Caco-2 (cell line): ENCODE measurements around the gene MGAT3. TPM values are rescaled to one million over a fixed set of nuclear protein-coding genes. Genes with fewer than 3 reads are reported as not detected.

Experiments used
- BruUV-seq: library from RNA; stranded (reverse); fragments of 400-500 nt; replicated peaks from 2 replicates; lab custom pipeline; 2021; lab: Mats Ljungman, UMichigan
- CTCF ChIA-PET: fragments of 300-600 bp; sonication (Branson Sonifier 250); formaldehyde crosslinking; loops from one replicate; lab custom pipeline; 2022; ENCODE audit warnings: antibody characterized with exemption; lab: Charles Lee
- POLR2A ChIA-PET: fragments of 300-600 bp; sonication (Branson Sonifier 250); formaldehyde crosslinking; loops from one replicate; lab custom pipeline; 2022; ENCODE audit warnings: antibody characterized with exemption; lab: Charles Lee
- DNase-seq, 2 experiments: peaks; one replicate each; pipeline versions ENCODE4 v3.0.0 to v3.0.0-alpha.2; 2020 to 2022
- H3K27me3 ChIP-seq: replicated peaks from 2 replicates; pipeline ENCODE4 v1.6.0; 2011; ENCODE audit warnings: low read length; ENCODE audit not compliant: control insufficient read depth, insufficient read depth
- H3K36me3 ChIP-seq: 2 replicates; pipeline ENCODE4 v1.5.1; 2011; ENCODE audit warnings: low read length; ENCODE audit not compliant: control insufficient read depth, insufficient read depth
- H3K4me1 ChIP-seq: fragments of 250-450 bp; sonication (Bioruptor Pico); 2 replicates; pipeline ENCODE4 v1.5.1; 2020; ENCODE audit warnings: mild to moderate bottlenecking
- H3K4me3 ChIP-seq: 2 replicates; pipeline ENCODE4 v1.5.1; 2011; ENCODE audit warnings: low read depth, mild to moderate bottlenecking, control low read depth, low read length
- H3K9me3 ChIP-seq: fragments of 250-450 bp; sonication (Bioruptor Pico); 2 replicates; pipeline ENCODE4 v1.5.1; 2020; ENCODE audit warnings: mild to moderate bottlenecking, moderate library complexity
- H3K27ac Mint-ChIP-seq: one replicate; pipeline ENCODE4 v1.8.0; 2022; ENCODE audit warnings: mixed read lengths; ENCODE audit not compliant: unreplicated experiment
- H3K27me3 Mint-ChIP-seq: one replicate; pipeline ENCODE4 v1.8.0; 2022; ENCODE audit warnings: mixed read lengths; ENCODE audit not compliant: insufficient read depth, unreplicated experiment
- H3K36me3 Mint-ChIP-seq: one replicate; pipeline ENCODE4 v1.8.0; 2022; ENCODE audit warnings: mild to moderate bottlenecking, mixed read lengths; ENCODE audit not compliant: insufficient read depth, unreplicated experiment
- H3K4me1 Mint-ChIP-seq: one replicate; pipeline ENCODE4 v1.8.0; 2022; ENCODE audit warnings: low read depth, mixed read lengths; ENCODE audit not compliant: unreplicated experiment
- H3K4me3 Mint-ChIP-seq: one replicate; pipeline ENCODE4 v1.8.0; 2022; ENCODE audit warnings: mild to moderate bottlenecking, moderate library complexity, mixed read lengths; ENCODE audit not compliant: unreplicated experiment
- H3K9me3 Mint-ChIP-seq: one replicate; pipeline ENCODE4 v1.8.0; 2022; ENCODE audit warnings: mixed read lengths; ENCODE audit not compliant: unreplicated experiment
- CTCF ChIP-seq, 2 experiments: fragments of 200-600 bp in 1 of 2; IDR thresholded peaks; 1 replicate in 1 of 2; 2 replicates in 1 of 2; pipeline versions ENCODE4 v1.5.1 to v1.8.0; 2011 to 2022; ENCODE audit warnings: antibody characterized with exemption in 1 of 2, control low read depth in 1 of 2, inconsistent platforms in 1 of 2, low read depth in 1 of 2, low read length in 1 of 2, mild to moderate bottlenecking in 1 of 2, moderate library complexity in 1 of 2; ENCODE audit not compliant: insufficient read depth in 1 of 2, severe bottlenecking in 1 of 2, unreplicated experiment in 1 of 2
- intact Hi-C: fragments of 100-400 bp; cut with micrococcal nuclease; formaldehyde crosslinking; loops from one replicate; pipeline ENCODE4 v1.10.0; 2022; ENCODE audit not compliant: unreplicated experiment
- total RNA-seq: library from RNA; stranded (reverse); gene quantifications from 2 replicates; pipeline ENCODE4 v1.2.3, GENCODE V29; 2022

The MGAT3 gene
- total RNA-seq, 1 experiment from 2014 or later = 16.6 TPM

- no peak overlapping the region for H3K4me3 ChIP-seq
- Mint-ChIP-seq H3K27me3 (no peaks in the 10 kb centered on the region), H3K4me1 (peaks cover 11% of the 10 kb centered on the region), H3K9me3 (no peaks in the 10 kb centered on the region), H3K27ac (peak overlapping the region; percentile 26), H3K4me3 (no peak overlapping the region), H3K36me3 (peaks cover 17% of the 10 kb centered on the region)
- no peaks in the 10 kb centered on the region for H3K27me3 ChIP-seq
- no peaks in the 10 kb centered on the region for H3K36me3 ChIP-seq
- DNase-seq = no peak
- H3K4me1 ChIP-seq = peaks cover 16% of the 10 kb centered on the region
- H3K9me3 ChIP-seq = no peaks in the 10 kb centered on the region
- intact Hi-C loops = loop anchor here (1.0 to 5.0 kb wide), 4 partner anchors 13 to 43 kb away; partner anchors contain the start of genes MIEF1 and RPS19BP1
- TF ChIP-seq CTCF (IDR thresholded peaks at IDR 0.05; ENCODE audit: insufficient read depth in 1 of 2, low read depth in 1 of 2, low read length in 1 of 2, severe bottlenecking in 1 of 2, unreplicated experiment in 1 of 2) = no peak
- BruUV-seq = TSS peak; percentile 16
- ChIA-PET POLR2A (interaction anchor here (0.8 to 1.4 kb wide), 3 partner anchors 15 to 40 kb away, joined by 3 to 7 read pairs (median 4); partner anchors contain the start of gene ATF4), CTCF (interaction anchor here (0.6 to 2.2 kb wide), 5 partner anchors 13 to 443 kb away, joined by 3 to 8 read pairs (median 5); partner anchors contain the start of gene MIEF1)
Observed at GRCh38 chr22:39489094-39490068, 32.6 kb downstream of the MGAT3 start.

GRCh38 chr22:39490135-39490798, 33.5 kb downstream of the MGAT3 start:
- Mint-ChIP-seq H3K4me3 (no peak overlapping the region), H3K27ac (no peak overlapping the region), H3K27me3 (no peaks in the 10 kb centered on the region), H3K36me3 (peaks cover 17% of the 10 kb centered on the region), H3K4me1 (peaks cover 17% of the 10 kb centered on the region), H3K9me3 (no peaks in the 10 kb centered on the region)
- intact Hi-C loops = loop anchor here (1.0 to 5.0 kb wide), 4 partner anchors 12 to 42 kb away; partner anchors contain the start of genes MIEF1 and RPS19BP1
- Histone ChIP-seq H3K27me3 (no peaks in the 10 kb centered on the region), H3K36me3 (no peaks in the 10 kb centered on the region), H3K4me1 (peaks cover 16% of the 10 kb centered on the region), H3K4me3 (no peak overlapping the region), H3K9me3 (no peaks in the 10 kb centered on the region)
- CTCF ChIA-PET = interaction anchor here (0.6 to 2.2 kb wide), 5 partner anchors 12 to 332 kb away, joined by 3 to 8 read pairs (median 5); partner anchors contain the start of gene MIEF1
- no TSS peak for BruUV-seq
- TF ChIP-seq CTCF (IDR thresholded peaks at IDR 0.05; ENCODE audit: insufficient read depth in 1 of 2, low read depth in 1 of 2, low read length in 1 of 2, severe bottlenecking in 1 of 2, unreplicated experiment in 1 of 2) = no peak
- POLR2A ChIA-PET = interaction anchor here (0.8 to 1.4 kb wide), 3 partner anchors 16 to 39 kb away, joined by 3 to 7 read pairs (median 4); partner anchors contain the start of gene ATF4
- DNase-seq = peak; percentile 75 to 84
